ENCODE results near the gene FKBP5. TPM values are rescaled to one million over a fixed set of nuclear protein-coding genes. Genes with fewer than 3 reads are reported as not detected.

The FKBP5 gene
- total and polyA plus RNA-seq, 2 donors (not counting 3 experiments of a cell fraction or from before 2014, with no cell fraction given), result 16.7 to 56.8 TPM

- ChIA-PET CTCF (interaction anchor here (0.6 to 2.9 kb wide), 2 partner anchors 22 to 156 kb away, joined by 4 to 16 read pairs; partner anchors contain the start of gene ARMC12), POLR2A (no interaction called here)
- H3K9ac ChIP-seq (replicated peaks; ENCODE audit: extremely low read depth, insufficient read depth, low read length), result no peak overlapping the region
- no peak overlapping the region for H3K4me2 ChIP-seq (ENCODE audit: insufficient read depth, low read length)
- no peaks in the 10 kb centered on the region for H3K27me3 ChIP-seq (ENCODE audit: control insufficient read depth in 2 of 2, insufficient read depth in 2 of 2, low read length in 2 of 2)
- H3K36me3 ChIP-seq (ENCODE audit: control insufficient read depth in 2 of 2, extremely low read depth in 1 of 2, insufficient read depth in 2 of 2, low read length in 2 of 2), result peaks cover 6 to 7% of the 10 kb centered on the region in 2 experiments
- DNase-seq (ENCODE audit: low read depth, low spot score), result no peak
- no peak for FAIRE-seq
- H3K27ac ChIP-seq (ENCODE audit: insufficient read depth, low read depth, low read length), result no peak overlapping the region
- H3K9me3 ChIP-seq (replicated peaks; ENCODE audit: control insufficient read depth, insufficient read depth, low read length), result no peaks in the 10 kb centered on the region
- no peaks in the 10 kb centered on the region for H3K4me1 ChIP-seq (ENCODE audit: control insufficient read depth, extremely low read depth, insufficient read depth, low read length)
- no peaks in the 10 kb centered on the region for H3K9me1 ChIP-seq (replicated peaks; ENCODE audit: control insufficient read depth, extremely low read depth, insufficient read depth, low read length)
- H3K4me3 ChIP-seq (replicated peaks in 1 of 3; ENCODE audit: insufficient read depth in 1 of 3, low read depth in 1 of 3, low read length in 3 of 3), result no peak overlapping the region
- TF ChIP-seq FOS (IDR thresholded peaks at IDR 0.05; ENCODE audit: borderline replicate concordance, insufficient read depth, low read length) (no peak), EZH2 (IDR thresholded peaks at IDR 0.05; ENCODE audit: borderline replicate concordance, low read depth, low read length, severe bottlenecking) (no peak), MYC (IDR thresholded peaks at IDR 0.05; ENCODE audit: low read depth, low read length) (no peak), MAX (IDR thresholded peaks at IDR 0.05; ENCODE audit: insufficient read depth, insufficient read length) (no peak), GATA2 (IDR thresholded peaks at IDR 0.05; ENCODE audit: insufficient read depth, insufficient read length, low read depth, low read length) (no peak), JUN (IDR thresholded peaks at IDR 0.05; ENCODE audit: borderline replicate concordance, insufficient read depth, insufficient read length, low read depth) (no peak), CTCF (IDR thresholded peaks at IDR 0.05; ENCODE audit: extremely low read depth in 1 of 2, insufficient read depth in 1 of 2, low read depth in 1 of 2, low read length in 2 of 2) (no peak), POLR2AphosphoS5 (IDR thresholded peaks at IDR 0.05; ENCODE audit: insufficient read depth, low read depth, low read length) (no peak), POLR2A (IDR thresholded peaks at IDR 0.05; ENCODE audit: low read depth, low read length) (no peak)
- dilution Hi-C loops (cut with MboI; ENCODE audit: extremely low pct_ligation_motif_present, low sequenced_read_pairs) (no loop called here), intact Hi-C loops (cut with micrococcal nuclease) (loop anchor here (10.0 kb wide), 2 partner anchors 374 to 514 kb away; no protein-coding TSS in a partner anchor)
- no peak overlapping the region for H2AFZ ChIP-seq (ENCODE audit: low read depth, low read length)
- H3K79me2 ChIP-seq (ENCODE audit: control insufficient read depth, insufficient read depth, low read length), result no peaks in the 10 kb centered on the region
- no peaks in the 10 kb centered on the region for H4K20me1 ChIP-seq (replicated peaks; ENCODE audit: control insufficient read depth, extremely low read depth, insufficient read depth, low read length)
- BruUV-seq (replicated peaks), result no TSS peak
Observed at GRCh38 chr6:35580836-35581235, 107.9 kb downstream of the FKBP5 start.
